ENCODE data around the gene SEMA3G. TPM values are rescaled to one million over a fixed set of nuclear protein-coding genes. Genes with fewer than 3 reads are reported as not detected.

Gene SEMA3G
- total RNA-seq, 1 experiment from 2014 or later: 0.15 TPM

GRCh38 chr3:52396907-52397591 is 47.9 kb downstream of the SEMA3G start:
- DNase-seq (ENCODE audit: low spot score): no peak

GRCh38 chr3:52396011-52396906 is 48.6 kb downstream of the SEMA3G start:
- no peak for DNase-seq (ENCODE audit: low spot score)

- DNase-seq (ENCODE audit: low spot score): no peak
Observed at GRCh38 chr3:52395503-52395865, 49.4 kb downstream of the SEMA3G start.

- DNase-seq (ENCODE audit: low spot score): no peak
Observed at GRCh38 chr3:52394751-52395502, 50.0 kb downstream of the SEMA3G start.

GRCh38 chr3:52393959-52394670 is 50.8 kb downstream of the SEMA3G start:
- DNase-seq (ENCODE audit: low spot score): no peak

GRCh38 chr3:52393131-52393807 is 51.6 kb downstream of the SEMA3G start:
- no peak for DNase-seq (ENCODE audit: low spot score)

GRCh38 chr3:52392216-52392930 is 52.5 kb downstream of the SEMA3G start:
- DNase-seq (ENCODE audit: low spot score): no peak

- no peak for DNase-seq (ENCODE audit: low spot score)
Observed at GRCh38 chr3:52391096-52391495, 53.8 kb downstream of the SEMA3G start.

- DNase-seq (ENCODE audit: low spot score): peak; percentile 19
Observed at GRCh38 chr3:52388933-52389332, 56.0 kb downstream of the SEMA3G start.

GRCh38 chr3:52388348-52388821 is 56.5 kb downstream of the SEMA3G start:
- DNase-seq (ENCODE audit: low spot score): no peak

GRCh38 chr3:52387481-52387880 is 57.4 kb downstream of the SEMA3G start:
- DNase-seq (ENCODE audit: low spot score): no peak

- peak; percentile 72 for DNase-seq (ENCODE audit: low spot score)
Observed at GRCh38 chr3:52385157-52385556, 59.7 kb downstream of the SEMA3G start.

- DNase-seq (ENCODE audit: low spot score): no peak
Observed at GRCh38 chr3:52384019-52384761, 60.7 kb downstream of the SEMA3G start.

- no peak for DNase-seq (ENCODE audit: low spot score)
Observed at GRCh38 chr3:52383446-52383845, 61.5 kb downstream of the SEMA3G start.

Other genes with a start within 250 kb of the SEMA3G start
- 31.5 and 34.4 TPM in 2 replicates for gene ALAS1, start 246.9 kb downstream of the SEMA3G start, total RNA-seq (2014; rRNA removed; shearing (Covaris generic))
- not detected in 2 replicates for gene TLR9, start 219.5 kb downstream of the SEMA3G start, total RNA-seq (2014; rRNA removed; shearing (Covaris generic))
- gene TWF2, start 205.9 kb downstream of the SEMA3G start, total RNA-seq (2014; rRNA removed; shearing (Covaris generic)): 80.5 and 85.4 TPM in 2 replicates
- gene PPM1M, start 199.3 kb downstream of the SEMA3G start, total RNA-seq (2014; rRNA removed; shearing (Covaris generic)): 4.0 and 4.2 TPM in 2 replicates
- gene WDR82, start 166.5 kb downstream of the SEMA3G start, total RNA-seq (2014; rRNA removed; shearing (Covaris generic)): 16.4 and 18.9 TPM in 2 replicates
- 23.0 and 29.0 TPM in 2 replicates for gene GLYCTK, start 157.3 kb downstream of the SEMA3G start, total RNA-seq (2014; rRNA removed; shearing (Covaris generic))
- 1.4 and 4.0 TPM in 2 replicates for gene DNAH1, start 128.8 kb downstream of the SEMA3G start, total RNA-seq (2014; rRNA removed; shearing (Covaris generic))
- gene BAP1, start 35.1 kb downstream of the SEMA3G start, total RNA-seq (2014; rRNA removed; shearing (Covaris generic)): 59.4 and 80.5 TPM in 2 replicates
- 1.6 and 2.7 TPM in 2 replicates for gene PHF7, start 34.4 kb downstream of the SEMA3G start, total RNA-seq (2014; rRNA removed; shearing (Covaris generic))
- gene TNNC1, start 8.9 kb upstream of the SEMA3G start, total RNA-seq (2014; rRNA removed; shearing (Covaris generic)): 5.7 and 6.5 TPM in 2 replicates
- 43.8 and 47.7 TPM in 2 replicates for gene NISCH, start 10.5 kb upstream of the SEMA3G start, total RNA-seq (2014; rRNA removed; shearing (Covaris generic))
- 0.03 TPM in 1 of 2 replicates, not detected in the other for gene STAB1, start 50.2 kb upstream of the SEMA3G start, total RNA-seq (2014; rRNA removed; shearing (Covaris generic))
- 119 and 120 TPM in 2 replicates for gene NT5DC2, start 88.8 kb upstream of the SEMA3G start, total RNA-seq (2014; rRNA removed; shearing (Covaris generic))
- 15.3 and 38.3 TPM in 2 replicates for gene UQCC5, start 91.5 kb upstream of the SEMA3G start, total RNA-seq (2014; rRNA removed; shearing (Covaris generic))
- 25.4 and 27.6 TPM in 2 replicates for gene PBRM1, start 240.8 kb upstream of the SEMA3G start, total RNA-seq (2014; rRNA removed; shearing (Covaris generic))
- gene GNL3, start 240.9 kb upstream of the SEMA3G start, total RNA-seq (2014; rRNA removed; shearing (Covaris generic)): 69.6 and 69.8 TPM in 2 replicates

Measured in HT-29 (cell line).